EL (cell line): ENCODE measurements around the gene NRG3.
A peak's percentile ranks its signal among the peaks of the same experiment; 100 is the strongest.

Experiments
- DNase-seq: peaks from one replicate; pipeline ENCODE4 v3.0.0-alpha.2; 2016

The NRG3 gene

GRCh38 chr10:82234173-82234572 lies 359.2 kb downstream of the NRG3 start:
- DNase-seq = no peak

GRCh38 chr10:82236084-82236731 lies 361.2 kb downstream of the NRG3 start:
- no peak for DNase-seq

DNA sequence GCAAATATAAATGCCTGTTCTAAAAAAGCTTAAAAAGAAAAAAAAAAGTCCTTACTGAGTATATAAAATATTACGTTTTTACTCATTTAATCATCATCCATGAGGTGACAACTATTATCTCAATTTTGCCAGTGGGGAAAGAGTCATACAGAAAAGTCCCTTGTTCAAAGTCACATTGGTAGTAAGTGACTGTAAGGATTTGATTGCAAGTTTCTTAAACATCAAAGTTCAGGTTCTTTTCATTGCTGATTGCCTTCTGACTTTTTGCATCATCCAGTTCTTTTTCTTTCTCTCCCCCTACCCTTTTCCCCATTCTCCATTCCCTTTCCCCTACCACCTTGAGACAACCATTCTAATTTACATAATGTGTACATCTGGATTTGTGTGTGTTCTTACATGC lies 363.3 kb downstream of the NRG3 start:
- DNase-seq = no peak

DNA sequence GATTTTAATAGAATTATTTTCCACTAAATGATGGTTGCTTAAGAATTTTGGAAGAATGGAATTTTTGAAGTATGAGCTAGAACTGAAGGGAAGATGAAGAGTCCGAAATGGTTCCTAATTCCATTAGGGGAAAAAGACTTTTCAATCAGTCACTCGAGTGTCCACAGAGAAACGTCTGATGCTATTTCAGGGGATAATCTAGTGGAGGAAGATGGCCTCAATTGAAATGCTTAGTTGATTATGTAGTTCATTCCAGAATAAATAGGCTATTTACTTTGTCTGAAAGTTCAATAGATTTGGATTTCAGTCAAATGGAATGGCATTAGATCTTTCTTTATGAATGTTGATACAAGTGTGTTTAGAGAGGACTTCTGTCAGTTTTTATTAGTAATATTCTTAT lies 365.4 kb downstream of the NRG3 start:
- no peak for DNase-seq

- DNase-seq = no peak
These were observed 367.8 kb downstream of the NRG3 start for GRCh38 chr10:82242778-82243177.

DNA sequence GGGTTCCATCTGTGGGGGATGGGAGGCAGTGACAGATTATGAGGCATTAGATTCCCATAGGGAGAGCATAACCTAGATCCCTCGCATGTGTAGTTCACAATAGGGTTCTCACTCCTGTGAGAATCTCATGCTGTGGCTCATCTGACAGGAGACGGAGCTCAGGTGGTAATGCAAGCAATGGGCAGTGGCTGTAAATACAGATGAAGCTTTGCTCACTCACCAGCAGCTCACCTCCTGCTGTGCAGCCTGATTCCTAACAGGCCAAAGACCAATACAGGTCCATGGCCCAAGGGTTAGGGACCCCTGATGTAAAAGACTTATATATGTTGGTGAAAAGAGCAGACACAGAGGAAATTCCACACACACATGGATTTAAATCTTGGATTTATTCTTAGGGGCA lies 370.2 kb downstream of the NRG3 start:
- no peak for DNase-seq

- no peak for DNase-seq
These were observed 371.0 kb downstream of the NRG3 start for GRCh38 chr10:82245906-82246560.

DNA sequence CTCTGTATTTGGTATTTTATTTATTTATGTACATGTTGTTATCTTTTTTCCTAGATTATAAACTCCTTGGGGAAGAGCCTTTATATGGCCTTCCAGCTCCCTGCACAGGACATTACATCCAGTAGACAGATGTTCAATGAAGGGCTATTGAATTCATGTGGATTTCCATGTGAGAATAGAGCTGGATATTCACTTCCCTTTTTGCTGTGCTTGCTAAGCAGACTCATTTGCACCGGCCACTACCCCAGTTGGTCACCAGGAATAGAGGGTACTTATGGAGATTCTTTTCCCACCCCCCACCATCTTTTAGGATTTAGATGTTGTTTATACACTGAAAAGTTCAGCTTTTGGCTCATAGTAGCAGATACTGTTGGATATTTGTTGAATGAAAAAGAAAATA lies 374.1 kb downstream of the NRG3 start:
- no peak for DNase-seq

DNA sequence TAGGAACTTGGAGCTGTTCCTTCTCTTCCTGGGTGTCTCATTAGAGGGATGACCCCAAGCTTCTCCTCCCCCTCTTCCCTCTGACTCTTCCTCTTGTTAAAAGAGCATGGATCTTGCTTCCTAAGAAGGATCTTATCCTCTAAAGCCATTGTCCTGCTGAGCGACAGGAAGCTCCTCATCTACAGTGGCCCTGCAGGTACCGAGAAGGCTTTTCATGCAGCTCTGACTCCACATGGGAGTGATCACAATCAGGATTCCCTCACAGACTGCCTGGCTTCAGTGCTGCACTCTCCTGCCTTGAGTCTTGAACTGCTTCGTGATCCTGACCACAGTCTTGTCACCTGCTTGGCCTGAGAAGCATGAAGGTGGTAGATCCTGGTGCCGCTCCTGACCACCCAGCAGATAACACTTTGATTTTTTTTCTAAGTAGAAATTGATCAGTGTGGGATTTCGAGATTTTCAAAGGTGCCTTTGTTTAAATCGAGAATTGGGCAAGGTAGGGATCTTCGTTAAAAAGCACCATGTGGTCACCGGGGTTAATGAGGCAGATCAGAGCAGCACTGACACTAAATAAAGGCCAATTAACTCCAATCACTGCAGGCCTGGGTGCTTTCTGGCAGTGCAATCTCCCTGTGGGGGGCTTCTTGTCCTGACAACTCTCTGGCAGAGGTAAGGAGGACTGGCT lies 376.4 kb downstream of the NRG3 start:
- no peak for DNase-seq

DNA sequence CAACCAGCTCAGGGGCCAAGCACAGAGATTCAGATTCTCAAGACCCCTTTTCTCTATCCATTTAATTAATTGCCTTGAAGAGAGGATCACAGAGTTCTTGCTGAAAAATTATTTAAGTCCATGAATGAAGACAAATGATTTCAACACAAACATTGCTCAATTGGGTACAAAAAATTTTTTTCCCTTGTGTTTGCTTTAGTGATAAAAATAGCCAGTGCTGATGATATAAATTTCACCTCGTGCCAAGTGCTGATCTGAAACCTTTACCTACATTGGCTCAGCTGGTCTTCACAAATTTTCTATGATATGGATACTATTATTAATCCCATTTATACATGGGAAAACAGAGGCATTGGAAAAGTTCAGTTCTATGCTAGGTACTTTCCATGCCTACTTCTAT lies 377.1 kb downstream of the NRG3 start:
- no peak for DNase-seq

GRCh38 chr10:82254237-82254636 lies 379.2 kb downstream of the NRG3 start:
- DNase-seq = no peak

- DNase-seq = no peak
These were observed 381.3 kb downstream of the NRG3 start for GRCh38 chr10:82256275-82256674.

DNA sequence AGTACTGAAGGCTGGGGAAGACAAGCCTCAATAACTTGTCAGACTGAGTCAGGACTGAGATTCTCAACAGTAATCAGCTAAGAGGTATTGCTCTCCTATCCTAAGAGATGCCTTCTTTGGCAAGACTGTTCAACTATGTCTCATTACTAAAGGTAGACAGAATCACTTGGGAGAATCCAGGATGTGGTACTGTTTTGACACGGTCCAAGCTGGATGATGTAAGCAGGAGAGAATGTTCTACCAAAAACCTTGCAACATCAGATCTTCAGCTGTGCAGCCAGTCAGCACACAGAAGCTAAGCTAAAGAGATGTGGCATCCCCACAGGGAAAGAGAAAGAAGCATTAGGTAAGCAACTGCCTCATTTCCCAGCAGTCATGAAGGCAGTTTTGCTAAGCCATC lies 391.4 kb downstream of the NRG3 start:
- DNase-seq = no peak

DNA sequence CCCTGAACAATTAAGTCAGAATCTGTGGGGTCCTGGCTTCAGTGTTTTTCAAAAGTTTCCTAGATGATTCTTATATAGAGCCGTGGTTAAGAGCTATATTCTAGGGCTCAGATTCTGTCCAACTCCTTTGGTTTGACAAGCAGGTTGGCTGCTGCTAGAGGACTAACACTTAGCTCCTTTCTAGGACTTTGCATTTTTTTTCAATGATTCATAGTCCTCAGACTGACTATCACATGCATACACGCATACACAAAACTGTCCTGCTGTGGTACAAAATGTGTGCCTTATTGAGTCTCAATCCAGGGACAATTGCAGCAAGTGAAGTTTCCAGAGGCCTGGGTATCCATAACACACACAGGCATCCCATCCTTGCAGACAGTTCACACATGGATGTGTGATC lies 392.0 kb downstream of the NRG3 start:
- no peak for DNase-seq

- no peak for DNase-seq
These were observed 392.5 kb downstream of the NRG3 start for GRCh38 chr10:82267465-82267864.

- DNase-seq = no peak
These were observed 393.0 kb downstream of the NRG3 start for GRCh38 chr10:82267960-82268359.

- no peak for DNase-seq
These were observed 402.6 kb downstream of the NRG3 start for GRCh38 chr10:82277591-82277990.

- DNase-seq = no peak
These were observed 403.6 kb downstream of the NRG3 start for GRCh38 chr10:82278401-82279182.

GRCh38 chr10:82282782-82283456 lies 407.9 kb downstream of the NRG3 start:
- DNase-seq = no peak

GRCh38 chr10:82284180-82284579 lies 409.2 kb downstream of the NRG3 start:
- no peak for DNase-seq

GRCh38 chr10:82288461-82288881 lies 413.5 kb downstream of the NRG3 start:
- peak; percentile 6 for DNase-seq

GRCh38 chr10:82289945-82290344 lies 415.0 kb downstream of the NRG3 start:
- no peak for DNase-seq

GRCh38 chr10:82294874-82295378 lies 419.9 kb downstream of the NRG3 start:
- DNase-seq = no peak
